Activated CD4-positive, alpha-beta T cell treated with anti-CD3 and anti-CD28 coated beads for 4 hours (primary cell): ENCODE measurements around the gene WTAP.
"Not testable (repeated sequence)": the region's sequence is repeated elsewhere in the genome, so short reads cannot be mapped to it uniquely, and the experiment has no call there.

Experiments
- DNase-seq, 2 donors: peaks; one replicate each; pipeline ENCODE4 v3.0.0-alpha.2; 2020

Gene WTAP

GRCh38 chr6:159726918-159727716, at the start of gene WTAP:
WTAP (plus strand) TSS chr6:159727506; CDS start chr6:159736266, 8,760 bp downstream.
- peak; percentile 97 to 98 for DNase-seq

- no peak for DNase-seq
These were observed 49.7 kb upstream of the WTAP start for GRCh38 chr6:159677506-159678165.

GRCh38 chr6:159678574-159678973, 48.7 kb upstream of the WTAP start:
- no peak for DNase-seq

- DNase-seq: no peak
These were observed 47.9 kb upstream of the WTAP start for GRCh38 chr6:159679091-159680077.

GRCh38 chr6:159680104-159680503, 47.2 kb upstream of the WTAP start:
- DNase-seq: no peak

- DNase-seq: no peak
These were observed 46.0 kb upstream of the WTAP start for GRCh38 chr6:159681191-159681880.

- no peak for DNase-seq
These were observed 45.0 kb upstream of the WTAP start for GRCh38 chr6:159682295-159682694.

- no peak for DNase-seq
These were observed 44.5 kb upstream of the WTAP start for GRCh38 chr6:159682810-159683209.

GRCh38 chr6:159684013-159684304, 43.3 kb upstream of the WTAP start:
- no peak for DNase-seq

- no peak for DNase-seq
These were observed 41.3 kb upstream of the WTAP start for GRCh38 chr6:159686040-159686439.

- no peak for DNase-seq
These were observed 40.6 kb upstream of the WTAP start for GRCh38 chr6:159686703-159687102.

GRCh38 chr6:159687341-159687740, 40.0 kb upstream of the WTAP start:
- DNase-seq: no peak

GRCh38 chr6:159688266-159688905, 38.9 kb upstream of the WTAP start:
- DNase-seq: no peak

GRCh38 chr6:159689001-159689400, 38.3 kb upstream of the WTAP start:
- DNase-seq: no peak

GRCh38 chr6:159690135-159690534, 37.2 kb upstream of the WTAP start:
- DNase-seq: not testable (repeated sequence)

GRCh38 chr6:159691133-159691962, 36.0 kb upstream of the WTAP start:
- peak; percentile 9 to 47 for DNase-seq

GRCh38 chr6:159691963-159692287, 35.4 kb upstream of the WTAP start:
- DNase-seq: peak in 1 of 2 donors; percentile 9

GRCh38 chr6:159692303-159693127, 34.8 kb upstream of the WTAP start:
- peak; percentile 55 to 66 for DNase-seq

GRCh38 chr6:159693128-159693893, 34.0 kb upstream of the WTAP start, which contains the start of gene SOD2:
SOD2 (minus strand) TSS chr6:159693241; CDS start chr6:159693167, 74 bp downstream.
- peak; percentile 77 to 84 for DNase-seq
